Measurements from ENCODE around the gene CLEC4D.

Gene CLEC4D

DNA sequence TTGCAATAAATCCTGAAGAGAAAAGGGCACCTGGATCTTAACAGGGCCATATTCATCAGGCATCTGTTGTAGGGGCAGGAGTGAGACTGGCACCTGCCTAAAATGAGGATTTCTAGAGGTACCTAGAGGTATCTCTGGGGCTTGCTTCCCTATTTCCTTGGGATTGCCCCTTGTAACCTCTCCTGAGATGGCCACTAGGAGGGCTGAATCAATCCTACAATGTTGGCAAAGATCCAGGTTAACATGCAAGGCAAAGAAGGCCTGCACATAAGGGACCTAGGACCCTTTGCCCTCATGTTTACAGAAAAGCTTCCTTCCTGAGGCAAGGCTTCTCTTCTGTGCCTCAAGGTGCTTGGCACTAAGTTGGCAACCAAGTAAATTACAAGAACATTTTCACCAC, 53.2 kb downstream of the CLEC4D start:
- TF ChIP-seq FOXA1 (IDR thresholded peaks at IDR 0.05) (no peak), NFRKB (IDR thresholded peaks at IDR 0.05) (no peak)
- POLR2A ChIA-PET = no interaction called here
- DNase-seq (ENCODE audit: extremely low spot score) = no peak
- CTCF ChIA-PET = interaction anchor here (2.5 kb wide), 1 partner anchor 22 kb away, joined by 9 read pairs; no protein-coding TSS in a partner anchor
